CD1c-positive myeloid dendritic cell (primary cell): Measurements from ENCODE around the gene NR5A2.

Experiments used
- DNase-seq: peaks from one replicate; pipeline ENCODE4 v3.0.0-alpha.2; 2016; ENCODE audit errors: extremely low spot score

Gene NR5A2

GRCh38 chr1:200072636-200073285 lies 45.3 kb downstream of the NR5A2 start:
- DNase-seq = no peak

- no peak for DNase-seq
These were observed 45.8 kb downstream of the NR5A2 start for GRCh38 chr1:200073286-200073637.

GRCh38 chr1:200075522-200075921 lies 48.0 kb downstream of the NR5A2 start:
- no peak for DNase-seq

- DNase-seq = no peak
These were observed 48.5 kb downstream of the NR5A2 start for GRCh38 chr1:200075938-200076546.

GRCh38 chr1:200079232-200079940 lies 51.9 kb downstream of the NR5A2 start:
- DNase-seq = no peak

GRCh38 chr1:200081151-200081968 lies 53.9 kb downstream of the NR5A2 start:
- DNase-seq = no peak

- DNase-seq = no peak
These were observed 54.4 kb downstream of the NR5A2 start for GRCh38 chr1:200081969-200082245.

GRCh38 chr1:200082329-200082728 lies 54.8 kb downstream of the NR5A2 start:
- DNase-seq = no peak

GRCh38 chr1:200090252-200091159 lies 63.0 kb downstream of the NR5A2 start:
- no peak for DNase-seq

GRCh38 chr1:200095057-200095577 lies 67.6 kb downstream of the NR5A2 start:
- DNase-seq = no peak

- DNase-seq = no peak
These were observed 69.3 kb downstream of the NR5A2 start for GRCh38 chr1:200096774-200097173.

GRCh38 chr1:200099040-200099439 lies 71.5 kb downstream of the NR5A2 start:
- DNase-seq = no peak

GRCh38 chr1:200103966-200104583 lies 76.6 kb downstream of the NR5A2 start:
- DNase-seq = no peak

GRCh38 chr1:200107004-200107470 lies 79.5 kb downstream of the NR5A2 start:
- DNase-seq = no peak

GRCh38 chr1:200108659-200109058 lies 81.1 kb downstream of the NR5A2 start:
- no peak for DNase-seq

- DNase-seq = no peak
These were observed 84.8 kb downstream of the NR5A2 start for GRCh38 chr1:200112290-200112689.

GRCh38 chr1:200115532-200115931 lies 88.0 kb downstream of the NR5A2 start:
- no peak for DNase-seq

GRCh38 chr1:200116324-200116723 lies 88.8 kb downstream of the NR5A2 start:
- no peak for DNase-seq

GRCh38 chr1:200118779-200119505 lies 91.4 kb downstream of the NR5A2 start:
- no peak for DNase-seq

GRCh38 chr1:200121421-200121820 lies 93.9 kb downstream of the NR5A2 start:
- DNase-seq = no peak
